ENCODE measurements around the gene TNS3. TPM values are rescaled to one million over a fixed set of nuclear protein-coding genes. Genes with fewer than 3 reads are reported as not detected.

The TNS3 gene
- total and polyA plus RNA-seq, 9 of the 15 experiments (the other 6 are each of a cell fraction or from before 2014, with no cell fraction given): 0.20 TPM; not detected in 8

DNA sequence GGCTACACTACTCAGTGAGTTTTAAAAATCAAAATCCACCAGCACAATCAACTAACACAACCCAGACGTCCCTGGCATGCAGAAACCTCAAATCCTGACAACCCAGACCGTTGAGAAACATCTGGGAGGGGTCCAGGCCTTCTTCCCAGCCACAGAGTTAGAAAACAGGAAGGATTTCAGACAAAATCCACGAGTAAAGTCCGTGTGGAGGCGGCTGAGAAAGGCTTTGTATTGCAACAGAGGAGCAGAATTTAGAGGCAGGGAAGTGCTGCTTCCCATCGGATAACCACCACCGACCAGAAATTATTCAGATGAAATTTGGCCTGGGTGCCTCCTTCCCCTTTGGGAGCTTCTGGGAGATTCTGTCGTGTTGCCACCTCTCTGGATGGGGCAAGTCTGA lies 61.5 kb downstream of the TNS3 start (continued):
- TF ChIP-seq IRF2 (CRISPR knock-in tag; IDR thresholded peaks at IDR 0.05) (no peak), HDAC1 (IDR thresholded peaks at IDR 0.05) (no peak)
- TF ChIP-seq, protein P1, sequence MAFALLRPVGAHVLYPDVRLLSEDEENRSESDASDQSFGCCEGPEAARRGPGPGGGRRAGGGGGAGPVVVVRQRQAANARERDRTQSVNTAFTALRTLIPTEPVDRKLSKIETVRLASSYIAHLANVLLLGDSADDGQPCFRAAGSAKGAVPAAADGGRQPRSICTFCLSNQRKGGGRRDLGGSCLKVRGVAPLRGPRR (CRISPR knock-in tag; IDR thresholded peaks at IDR 0.05): no peak

DNA sequence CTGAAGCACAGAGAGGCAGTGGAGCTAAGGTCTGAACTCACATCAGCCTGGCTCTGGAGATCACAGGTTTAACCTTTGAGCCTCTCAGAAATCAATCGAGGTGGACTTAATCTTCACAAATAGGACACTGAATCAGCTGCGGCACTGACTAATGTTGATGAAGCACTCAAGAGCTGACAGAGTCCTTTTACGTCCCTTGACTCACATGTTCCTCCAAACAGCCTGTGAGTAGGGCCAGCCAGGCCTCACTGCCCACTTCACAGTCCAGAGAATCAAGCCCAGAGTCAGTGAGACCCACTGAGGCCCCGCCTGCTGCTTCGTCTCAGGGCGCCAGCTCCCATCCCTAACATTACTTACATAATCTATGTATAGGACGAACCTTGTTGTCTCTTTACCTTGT lies 63.1 kb downstream of the TNS3 start:
- in situ Hi-C loops (cut with MboI): no loop called here
- Histone ChIP-seq H3K4me1 (replicated peaks in 1 of 2; ENCODE audit: control insufficient read depth in 2 of 2, insufficient read depth in 2 of 2, low read length in 2 of 2) (no peaks in the 10 kb centered on the region), H3K36me3 (ENCODE audit: control insufficient read depth, insufficient read depth, low read length) (no peaks in the 10 kb centered on the region), H3K9me3 (replicated peaks; ENCODE audit: control insufficient read depth, insufficient read depth, low read depth, low read length) (no peaks in the 10 kb centered on the region), H3K4me2 (ENCODE audit: insufficient read depth, low read length) (no peak overlapping the region), H3K4me3 (no peak overlapping the region), H3K9ac (ENCODE audit: insufficient read depth in 1 of 2, low read depth in 2 of 2, low read length in 2 of 2) (no peak overlapping the region), H3K27me3 (ENCODE audit: control insufficient read depth in 2 of 2, insufficient read depth in 2 of 2, low read length in 2 of 2) (peaks cover 0 to 38% of the 10 kb centered on the region in 2 experiments; a peak in 4 of 5 replicates), H3K27ac (ENCODE audit: extremely low read depth, low read depth, low read length) (no peak overlapping the region), H3K79me2 (ENCODE audit: control insufficient read depth, insufficient read depth, low read length) (no peaks in the 10 kb centered on the region), H3K9me1 (ENCODE audit: control insufficient read depth, insufficient read depth, low read length) (no peaks in the 10 kb centered on the region), H2AFZ (ENCODE audit: low read depth, low read length) (no peak overlapping the region), H4K20me1 (replicated peaks; ENCODE audit: control insufficient read depth, insufficient read depth, low read length) (no peaks in the 10 kb centered on the region; the same call in 1 of the 2 replicates)
- BruUV-seq (replicated peaks): no TSS peak
- CTCF ChIA-PET (ENCODE audit: low intra/inter-chr PET ratio): no interaction called here
- intact Hi-C loops (cut with micrococcal nuclease): no loop called here
- no peak for DNase-seq (ENCODE audit: extremely low read depth in 1 of 4, low spot score in 3 of 4)
- WGBS (ENCODE audit: insufficient coverage, low coverage, missing lambda C conversion rate): 0% methylated on average over 7 of the region's 7 CpGs
- no peak for FAIRE-seq
- no peak for TF ChIP-seq FOXA3 (CRISPR knock-in tag; conservative IDR thresholded peaks at IDR 0.05 in 1 of 2, IDR thresholded peaks at IDR 0.05 in 1 of 2)
- no peak for TF ChIP-seq LCOR (CRISPR knock-in tag; IDR thresholded peaks at IDR 0.05)
- no peak for TF ChIP-seq TCF3 (CRISPR knock-in tag; IDR thresholded peaks at IDR 0.05)
- TF ChIP-seq ZNF316 (IDR thresholded peaks at IDR 0.05): no peak
- TF ChIP-seq ZSCAN32 (CRISPR knock-in tag; IDR thresholded peaks at IDR 0.05): no peak
- TF ChIP-seq BCOR (IDR thresholded peaks at IDR 0.05): no peak
- no peak for TF ChIP-seq EWSR1 (IDR thresholded peaks at IDR 0.05; ENCODE audit: borderline replicate concordance, low read depth, partially characterized antibody)
- no peak for TF ChIP-seq RBM34 (IDR thresholded peaks at IDR 0.05; ENCODE audit: borderline replicate concordance, insufficient read depth, low read length)
- TF ChIP-seq SLC30A9 (CRISPR knock-in tag; IDR thresholded peaks at IDR 0.05): no peak
- POLR2A ChIA-PET: no interaction called here
- ATAC-seq: no peak
